Stimulated activated memory B cell treated with anti-CD40 and anti-IgM and Interleukin-4, amounts not matched to agents 10 μg/mL and 1 μg/mL and 100 μg/mL, for 72 hours (primary cell): ENCODE data around the gene CCDC110.

Source experiments
- ATAC-seq: fragments of 150-1000 bp; cut with Tn5 transposase; 2 replicates; pipeline ENCODE4 v1.10.0; 2021
- H3K27ac Mint-ChIP-seq: one replicate; pipeline ENCODE4 v1.8.0; 2022; ENCODE audit warnings: mild to moderate bottlenecking, mixed read lengths
- H3K27me3 Mint-ChIP-seq: one replicate; pipeline ENCODE4 v1.8.0; 2022; ENCODE audit warnings: mixed read lengths
- H3K36me3 Mint-ChIP-seq: one replicate; pipeline ENCODE4 v1.8.0; 2022; ENCODE audit warnings: mixed read lengths
- H3K4me1 Mint-ChIP-seq: one replicate; pipeline ENCODE4 v1.8.0; 2022; ENCODE audit warnings: mixed read lengths
- H3K4me3 Mint-ChIP-seq: one replicate; pipeline ENCODE4 v1.8.0; 2022; ENCODE audit warnings: mild to moderate bottlenecking, moderate library complexity, mixed read lengths
- H3K9me3 Mint-ChIP-seq: one replicate; pipeline ENCODE4 v1.8.0; 2022; ENCODE audit warnings: mixed read lengths

CCDC110 gene

GRCh38 chr4:185461565-185461964 lies 10.0 kb downstream of the CCDC110 start:
- H3K4me1 Mint-ChIP-seq = no peaks in the 10 kb centered on the region
- no peaks in the 10 kb centered on the region for H3K36me3 Mint-ChIP-seq
- no peaks in the 10 kb centered on the region for H3K27me3 Mint-ChIP-seq
- H3K4me3 Mint-ChIP-seq = no peak overlapping the region
- no peaks in the 10 kb centered on the region for H3K9me3 Mint-ChIP-seq
- no peak overlapping the region for H3K27ac Mint-ChIP-seq
- no peak for ATAC-seq

- Mint-ChIP-seq H3K36me3 (no peaks in the 10 kb centered on the region), H3K27me3 (no peaks in the 10 kb centered on the region), H3K27ac (no peak overlapping the region), H3K9me3 (no peaks in the 10 kb centered on the region), H3K4me3 (no peak overlapping the region), H3K4me1 (no peaks in the 10 kb centered on the region)
- ATAC-seq = no peak
Measured at GRCh38 chr4:185457136-185457535, 14.4 kb downstream of the CCDC110 start.

GRCh38 chr4:185456131-185456530 lies 15.4 kb downstream of the CCDC110 start:
- Mint-ChIP-seq H3K9me3 (no peaks in the 10 kb centered on the region), H3K4me1 (no peaks in the 10 kb centered on the region), H3K36me3 (no peaks in the 10 kb centered on the region), H3K27ac (no peak overlapping the region), H3K27me3 (no peaks in the 10 kb centered on the region), H3K4me3 (no peak overlapping the region)
- ATAC-seq = no peak

GRCh38 chr4:185445209-185445608 lies 26.3 kb downstream of the CCDC110 start:
- H3K27ac Mint-ChIP-seq = no peak overlapping the region
- no peak overlapping the region for H3K4me3 Mint-ChIP-seq
- no peak for ATAC-seq
- no peaks in the 10 kb centered on the region for H3K36me3 Mint-ChIP-seq
- no peaks in the 10 kb centered on the region for H3K4me1 Mint-ChIP-seq
- H3K9me3 Mint-ChIP-seq = no peaks in the 10 kb centered on the region
- H3K27me3 Mint-ChIP-seq = no peaks in the 10 kb centered on the region

GRCh38 chr4:185441479-185441878 lies 30.1 kb downstream of the CCDC110 start:
- H3K27me3 Mint-ChIP-seq = no peaks in the 10 kb centered on the region
- no peaks in the 10 kb centered on the region for H3K9me3 Mint-ChIP-seq
- no peaks in the 10 kb centered on the region for H3K36me3 Mint-ChIP-seq
- no peak for ATAC-seq
- no peak overlapping the region for H3K4me3 Mint-ChIP-seq
- H3K4me1 Mint-ChIP-seq = no peaks in the 10 kb centered on the region
- no peak overlapping the region for H3K27ac Mint-ChIP-seq

GRCh38 chr4:185437809-185438208 lies 33.7 kb downstream of the CCDC110 start:
- Mint-ChIP-seq H3K27me3 (no peaks in the 10 kb centered on the region), H3K9me3 (no peaks in the 10 kb centered on the region), H3K36me3 (no peaks in the 10 kb centered on the region), H3K27ac (no peak overlapping the region), H3K4me3 (no peak overlapping the region), H3K4me1 (no peaks in the 10 kb centered on the region)
- ATAC-seq = no peak

GRCh38 chr4:185435466-185435865 lies 36.1 kb downstream of the CCDC110 start:
- Mint-ChIP-seq H3K4me1 (no peaks in the 10 kb centered on the region), H3K36me3 (no peaks in the 10 kb centered on the region), H3K4me3 (no peak overlapping the region), H3K9me3 (no peaks in the 10 kb centered on the region), H3K27me3 (no peaks in the 10 kb centered on the region), H3K27ac (no peak overlapping the region)
- ATAC-seq = no peak

GRCh38 chr4:185429660-185430059 lies 41.9 kb downstream of the CCDC110 start:
- Mint-ChIP-seq H3K4me3 (no peak overlapping the region), H3K9me3 (no peaks in the 10 kb centered on the region), H3K4me1 (peaks cover 13% of the 10 kb centered on the region), H3K36me3 (no peaks in the 10 kb centered on the region), H3K27ac (no peak overlapping the region), H3K27me3 (peaks cover 6% of the 10 kb centered on the region)
- no peak for ATAC-seq

- H3K4me1 Mint-ChIP-seq = peaks cover 24% of the 10 kb centered on the region
- H3K36me3 Mint-ChIP-seq = peaks cover under 1% of the 10 kb centered on the region
- H3K27ac Mint-ChIP-seq = no peak overlapping the region
- no peak overlapping the region for H3K4me3 Mint-ChIP-seq
- no peaks in the 10 kb centered on the region for H3K9me3 Mint-ChIP-seq
- peaks cover 6% of the 10 kb centered on the region for H3K27me3 Mint-ChIP-seq
- ATAC-seq = no peak
Measured at GRCh38 chr4:185426960-185427688, 44.4 kb downstream of the CCDC110 start.

- peak; percentile 97 for ATAC-seq
- peak within 1 kb of the TSS; percentile 81 for H3K4me3 Mint-ChIP-seq
- H3K36me3 Mint-ChIP-seq = peaks cover 10% of the 10 kb centered on the region
- peaks cover 6% of the 10 kb centered on the region for H3K27me3 Mint-ChIP-seq
- H3K4me1 Mint-ChIP-seq = peaks cover 24% of the 10 kb centered on the region
- H3K9me3 Mint-ChIP-seq = no peaks in the 10 kb centered on the region
- peak within 1 kb of the TSS; percentile 86 for H3K27ac Mint-ChIP-seq
Measured at GRCh38 chr4:185425647-185426352, 45.7 kb downstream of the CCDC110 start, which contains the start of gene UFSP2. UFSP2 (minus strand) TSS chr4:185425964; CDS start chr4:185425868, 96 bp downstream.

- Mint-ChIP-seq H3K36me3 (peaks cover 10% of the 10 kb centered on the region), H3K9me3 (no peaks in the 10 kb centered on the region), H3K27me3 (peaks cover 6% of the 10 kb centered on the region), H3K4me1 (peaks cover 24% of the 10 kb centered on the region), H3K4me3 (peak overlapping the region; percentile 81), H3K27ac (peak overlapping the region; percentile 86)
- ATAC-seq = no peak
Measured at GRCh38 chr4:185424905-185425646, 46.5 kb downstream of the CCDC110 start.

- Mint-ChIP-seq H3K36me3 (peaks cover 27% of the 10 kb centered on the region), H3K27me3 (no peaks in the 10 kb centered on the region), H3K4me1 (peaks cover 22% of the 10 kb centered on the region)
Measured at GRCh38 chr4:185421366-185422124, 50.0 kb downstream of the CCDC110 start.

GRCh38 chr4:185416955-185417354 lies 54.6 kb downstream of the CCDC110 start:
- H3K36me3 Mint-ChIP-seq = peaks cover 31% of the 10 kb centered on the region
- no peak for ATAC-seq
- H3K9me3 Mint-ChIP-seq = no peaks in the 10 kb centered on the region
- no peak overlapping the region for H3K27ac Mint-ChIP-seq
- no peak overlapping the region for H3K4me3 Mint-ChIP-seq
- H3K4me1 Mint-ChIP-seq = no peaks in the 10 kb centered on the region
- no peaks in the 10 kb centered on the region for H3K27me3 Mint-ChIP-seq

More at GRCh38 chr4:185421366-185422124, 50.0 kb downstream of the CCDC110 start:
- Mint-ChIP-seq H3K9me3 (no peaks in the 10 kb centered on the region), H3K4me3 (no peak overlapping the region), H3K27ac (no peak overlapping the region)
- no peak for ATAC-seq

- Mint-ChIP-seq H3K4me3 (no peak overlapping the region), H3K9me3 (peaks cover 3% of the 10 kb centered on the region), H3K4me1 (no peaks in the 10 kb centered on the region), H3K27me3 (no peaks in the 10 kb centered on the region), H3K36me3 (peaks cover 18% of the 10 kb centered on the region), H3K27ac (no peak overlapping the region)
- ATAC-seq = no peak
Measured at GRCh38 chr4:185412412-185412811, 59.1 kb downstream of the CCDC110 start.

- Mint-ChIP-seq H3K27ac (no peak overlapping the region), H3K36me3 (peaks cover 14% of the 10 kb centered on the region), H3K4me1 (no peaks in the 10 kb centered on the region), H3K4me3 (no peak overlapping the region), H3K27me3 (no peaks in the 10 kb centered on the region), H3K9me3 (peaks cover 3% of the 10 kb centered on the region)
- no peak for ATAC-seq
Measured at GRCh38 chr4:185411849-185412248, 59.7 kb downstream of the CCDC110 start.
